ENCODE measurements around the gene SMC3.

- TF ChIP-seq CTCF (IDR thresholded peaks at IDR 0.05), result no peak
- TF ChIP-seq POLR2A (IDR thresholded peaks at IDR 0.05), result no peak
These were observed 65.2 kb downstream of the SMC3 start for GRCh38 chr10:110632591-110633215.

All from esophagus squamous epithelium (tissue), 4 donors.